Neural progenitor cell (in vitro differentiated cells): ENCODE data around the gene DENND5A. TPM values are rescaled to one million over a fixed set of nuclear protein-coding genes. Genes with fewer than 3 reads are reported as not detected.

Experiments
- DNase-seq: peaks from one replicate; pipeline ENCODE4 v3.0.0-alpha.2; 2016; ENCODE audit warnings: low spot score
- H2AFZ ChIP-seq: fragments of 200-600 bp; sonication (generic); replicated peaks from 2 replicates; pipeline ENCODE4 v1.6.1; 2016; ENCODE audit warnings: antibody characterized with exemption
- H3F3A ChIP-seq: fragments of 200-600 bp; sonication (generic); 2 replicates; pipeline ENCODE4 v1.6.1; 2016; ENCODE audit warnings: antibody characterized with exemption, low read depth
- H3K27ac ChIP-seq: fragments of 200-600 bp; sonication (generic); 2 replicates; pipeline ENCODE4 v1.5.1; 2016; ENCODE audit warnings: mild to moderate bottlenecking
- H3K27me3 ChIP-seq: fragments of 200-600 bp; sonication (generic); 2 replicates; pipeline ENCODE4 v1.6.1; 2016; ENCODE audit warnings: mild to moderate bottlenecking, moderate library complexity
- H3K36me3 ChIP-seq: fragments of 200-600 bp; sonication (generic); 2 replicates; pipeline ENCODE4 v1.5.1; 2016
- H3K4me1 ChIP-seq: fragments of 200-600 bp; sonication (generic); 2 replicates; pipeline ENCODE4 v1.6.1; 2016; ENCODE audit warnings: mixed run types
- H3K4me2 ChIP-seq: fragments of 200-600 bp; sonication (generic); 2 replicates; pipeline ENCODE4 v1.6.1; 2016
- H3K4me3 ChIP-seq: fragments of 200-600 bp; sonication (generic); 2 replicates; pipeline ENCODE4 v1.5.1; 2016
- H3K79me2 ChIP-seq: fragments of 200-600 bp; sonication (generic); 2 replicates; pipeline ENCODE4 v1.6.1; 2016; ENCODE audit warnings: low read depth
- H3K9ac ChIP-seq: fragments of 200-600 bp; sonication (generic); 2 replicates; pipeline ENCODE4 v1.6.1; 2016
- H3K9me3 ChIP-seq: fragments of 200-600 bp; sonication (generic); 2 replicates; pipeline ENCODE4 v1.5.1; 2016; ENCODE audit warnings: low read depth
- H4K20me1 ChIP-seq: fragments of 200-600 bp; sonication (generic); 2 replicates; pipeline ENCODE4 v1.6.1; 2016; ENCODE audit warnings: low read depth
- H3K27ac Mint-ChIP-seq: 3 replicates; pipeline ENCODE4 v1.8.0; 2021; ENCODE audit warnings: mixed read lengths
- H3K27me3 Mint-ChIP-seq: 2 replicates; pipeline ENCODE4 v1.8.0; 2022; ENCODE audit warnings: low read depth, mild to moderate bottlenecking, inconsistent platforms, moderate library complexity, mixed read lengths; ENCODE audit not compliant: insufficient read depth
- H3K36me3 Mint-ChIP-seq: 3 replicates; pipeline ENCODE4 v1.8.0; 2021; ENCODE audit warnings: mixed read lengths
- H3K4me1 Mint-ChIP-seq: 3 replicates; pipeline ENCODE4 v1.8.0; 2021; ENCODE audit warnings: mixed read lengths
- H3K4me3 Mint-ChIP-seq: 3 replicates; pipeline ENCODE4 v1.8.0; 2021; ENCODE audit warnings: mild to moderate bottlenecking, moderate library complexity, mixed read lengths
- H3K9me3 Mint-ChIP-seq: 3 replicates; pipeline ENCODE4 v1.8.0; 2020; ENCODE audit warnings: mixed read lengths
- CTCF ChIP-seq: fragments of 200-600 bp; sonication (generic); IDR thresholded peaks from 2 replicates; pipeline ENCODE4 v1.5.1; 2017; ENCODE audit warnings: antibody characterized with exemption, mild to moderate bottlenecking
- EZH2 ChIP-seq: fragments of 200-600 bp; sonication (generic); IDR thresholded peaks from 2 replicates; pipeline ENCODE4 v1.6.1; 2017; ENCODE audit warnings: antibody characterized with exemption, mild to moderate bottlenecking, moderate library complexity
- EZH2phosphoT487 ChIP-seq: fragments of 200-600 bp; sonication (generic); IDR thresholded peaks from 2 replicates; pipeline ENCODE4 v1.6.1; 2017; ENCODE audit warnings: antibody characterized with exemption
- total RNA-seq: library from RNA; depleted of rRNA; stranded (reverse); fragments of >200 nt; gene quantifications from 2 replicates; pipeline ENCODE4 v1.2.3, GENCODE V29; 2015; ENCODE audit warnings: low replicate concordance

Gene DENND5A
- total RNA-seq, 1 donor from 2014 or later = 142 TPM

- TF ChIP-seq EZH2 (no peak), EZH2phosphoT487 (no peak), CTCF (no peak)
- H3K4me3 ChIP-seq = no peak overlapping the region
- Mint-ChIP-seq H3K36me3 (peaks cover 16% of the 10 kb centered on the region), H3K4me1 (peaks cover 10% of the 10 kb centered on the region), H3K4me3 (no peak overlapping the region), H3K9me3 (no peaks in the 10 kb centered on the region), H3K27me3 (peaks cover 2% of the 10 kb centered on the region), H3K27ac (no peak overlapping the region)
- H3K36me3 ChIP-seq = no peaks in the 10 kb centered on the region
- peak overlapping the region; percentile 26 for H3K27ac ChIP-seq
- no peak overlapping the region for H3K9ac ChIP-seq
- H3F3A ChIP-seq = peaks cover 4% of the 10 kb centered on the region
- H3K4me2 ChIP-seq = no peak overlapping the region
- H2AFZ ChIP-seq = no peak overlapping the region
- peaks cover 87% of the 10 kb centered on the region for H3K79me2 ChIP-seq
- no peak for DNase-seq
- peaks cover 14% of the 10 kb centered on the region for H3K4me1 ChIP-seq
- no peaks in the 10 kb centered on the region for H3K9me3 ChIP-seq
- peaks cover 71% of the 10 kb centered on the region for H4K20me1 ChIP-seq
- H3K27me3 ChIP-seq = no peaks in the 10 kb centered on the region
Observed at GRCh38 chr11:9207229-9207628, 57.9 kb downstream of the DENND5A start.

- no peak overlapping the region for H3K9ac ChIP-seq
- no peak for DNase-seq
- H3K79me2 ChIP-seq = peaks cover 81% of the 10 kb centered on the region
- H3K9me3 ChIP-seq = no peaks in the 10 kb centered on the region
- H3K36me3 Mint-ChIP-seq = peaks cover 18% of the 10 kb centered on the region
- peaks cover 6% of the 10 kb centered on the region for H3K4me1 Mint-ChIP-seq
- no peak overlapping the region for H2AFZ ChIP-seq
- H3K27ac Mint-ChIP-seq = no peak overlapping the region
- no peaks in the 10 kb centered on the region for H3K27me3 ChIP-seq
- peaks cover 2% of the 10 kb centered on the region for H3K27me3 Mint-ChIP-seq
- peaks cover 64% of the 10 kb centered on the region for H4K20me1 ChIP-seq
- no peak overlapping the region for H3K4me2 ChIP-seq
- H3K9me3 Mint-ChIP-seq = no peaks in the 10 kb centered on the region
- peaks cover 4% of the 10 kb centered on the region for H3F3A ChIP-seq
- H3K36me3 ChIP-seq = no peaks in the 10 kb centered on the region
- H3K27ac ChIP-seq = peak overlapping the region; percentile 26
- no peak overlapping the region for H3K4me3 Mint-ChIP-seq
- H3K4me1 ChIP-seq = peaks cover 14% of the 10 kb centered on the region
- TF ChIP-seq EZH2phosphoT487 = no peak
- no peak overlapping the region for H3K4me3 ChIP-seq
Observed at GRCh38 chr11:9206496-9206895, 58.7 kb downstream of the DENND5A start.

- no peaks in the 10 kb centered on the region for H3K9me3 ChIP-seq
- H3K79me2 ChIP-seq = peaks cover 78% of the 10 kb centered on the region
- no peak overlapping the region for H3K4me2 ChIP-seq
- no peaks in the 10 kb centered on the region for H3K36me3 ChIP-seq
- peak; percentile 47 for DNase-seq
- H3K9me3 Mint-ChIP-seq = no peaks in the 10 kb centered on the region
- H3K4me3 ChIP-seq = no peak overlapping the region
- H3K4me1 ChIP-seq = peaks cover 6% of the 10 kb centered on the region
- H3K36me3 Mint-ChIP-seq = peaks cover 18% of the 10 kb centered on the region
- no peak overlapping the region for H3K9ac ChIP-seq
- H3K27me3 Mint-ChIP-seq = no peaks in the 10 kb centered on the region
- no peak overlapping the region for H3K27ac ChIP-seq
- no peak overlapping the region for H3K27ac Mint-ChIP-seq
- H3K27me3 ChIP-seq = no peaks in the 10 kb centered on the region
- peaks cover 50% of the 10 kb centered on the region for H4K20me1 ChIP-seq
- TF ChIP-seq EZH2 (no peak), EZH2phosphoT487 (no peak), CTCF (peak; percentile 44)
- no peak overlapping the region for H3K4me3 Mint-ChIP-seq
- H3K4me1 Mint-ChIP-seq = peaks cover 3% of the 10 kb centered on the region
- no peak overlapping the region for H2AFZ ChIP-seq
- H3F3A ChIP-seq = peaks cover 10% of the 10 kb centered on the region
Observed at GRCh38 chr11:9203691-9204311, 61.3 kb downstream of the DENND5A start.

GRCh38 chr11:9201372-9202162, 63.6 kb downstream of the DENND5A start:
- Mint-ChIP-seq H3K36me3 (peaks cover 20% of the 10 kb centered on the region), H3K4me3 (no peak overlapping the region), H3K9me3 (no peaks in the 10 kb centered on the region), H3K27me3 (no peaks in the 10 kb centered on the region), H3K27ac (no peak overlapping the region), H3K4me1 (no peaks in the 10 kb centered on the region)
- peaks cover 8% of the 10 kb centered on the region for H3F3A ChIP-seq
- H3K27ac ChIP-seq = no peak overlapping the region
- H3K27me3 ChIP-seq = no peaks in the 10 kb centered on the region
- H3K4me1 ChIP-seq = no peaks in the 10 kb centered on the region
- H3K9ac ChIP-seq = no peak overlapping the region
- no peak overlapping the region for H3K4me3 ChIP-seq
- H3K36me3 ChIP-seq = no peaks in the 10 kb centered on the region
- H3K79me2 ChIP-seq = peaks cover 74% of the 10 kb centered on the region
- peaks cover 33% of the 10 kb centered on the region for H4K20me1 ChIP-seq
- DNase-seq = no peak
- H3K9me3 ChIP-seq = no peaks in the 10 kb centered on the region
- no peak overlapping the region for H3K4me2 ChIP-seq
- H2AFZ ChIP-seq = no peak overlapping the region
- TF ChIP-seq EZH2phosphoT487 = no peak
- no peak for TF ChIP-seq CTCF
- no peak for TF ChIP-seq EZH2
